Uterus (tissue), 2 donors: ENCODE measurements around the gene MAPT.
"Not testable (repeated sequence)": the region's sequence is repeated elsewhere in the genome, so short reads cannot be mapped to it uniquely, and the experiment has no call there.

Source experiments
- POLR2A ChIP-seq, 2 donors: fragments of 450-650 bp; IDR thresholded peaks; one replicate each; pipeline ENCODE4 v1.6.1; 2016; ENCODE audit warnings: antibody characterized with exemption in 2 of 2, mild to moderate bottlenecking in 1 of 2, moderate library complexity in 1 of 2
- TF ChIP-seq, protein P1 (sequence below), 4 experiments: fragments of 200-600 bp in 2 of 4; fragments of 450-650 bp in 2 of 4; sonication (generic) in 2 of 4; IDR thresholded peaks; one replicate each; pipeline ENCODE4 v1.5.1; 2016 to 2019; ENCODE audit warnings: antibody characterized with exemption in 4 of 4, mild to moderate bottlenecking in 2 of 4, moderate library complexity in 1 of 4

DNA sequence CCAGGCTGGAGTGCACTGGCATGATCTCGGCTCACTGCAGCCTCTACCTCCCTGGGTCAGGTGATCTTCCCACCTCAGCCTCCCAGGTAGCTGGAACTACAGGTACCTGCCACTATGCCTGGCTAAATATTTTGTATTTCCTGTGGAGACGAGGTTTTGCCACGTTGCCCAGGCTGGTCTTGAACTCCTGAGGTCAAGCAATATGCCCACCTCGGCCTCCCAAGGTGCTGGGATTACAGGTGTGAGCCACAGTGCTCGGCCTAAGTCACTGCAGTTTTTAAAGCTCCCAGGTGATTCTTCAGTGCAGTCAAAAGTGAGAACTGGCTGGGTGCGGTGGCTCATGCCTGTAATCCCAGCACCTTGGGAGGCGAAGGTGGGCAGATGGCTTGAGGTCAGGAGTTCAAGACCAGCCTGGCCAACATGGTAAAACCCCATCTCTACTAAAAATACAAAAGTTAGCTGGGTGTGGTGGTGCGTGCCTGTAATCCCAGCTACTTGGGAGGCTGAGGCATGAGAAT lies 125.1 kb downstream of the MAPT start:
- TF ChIP-seq, protein P1, sequence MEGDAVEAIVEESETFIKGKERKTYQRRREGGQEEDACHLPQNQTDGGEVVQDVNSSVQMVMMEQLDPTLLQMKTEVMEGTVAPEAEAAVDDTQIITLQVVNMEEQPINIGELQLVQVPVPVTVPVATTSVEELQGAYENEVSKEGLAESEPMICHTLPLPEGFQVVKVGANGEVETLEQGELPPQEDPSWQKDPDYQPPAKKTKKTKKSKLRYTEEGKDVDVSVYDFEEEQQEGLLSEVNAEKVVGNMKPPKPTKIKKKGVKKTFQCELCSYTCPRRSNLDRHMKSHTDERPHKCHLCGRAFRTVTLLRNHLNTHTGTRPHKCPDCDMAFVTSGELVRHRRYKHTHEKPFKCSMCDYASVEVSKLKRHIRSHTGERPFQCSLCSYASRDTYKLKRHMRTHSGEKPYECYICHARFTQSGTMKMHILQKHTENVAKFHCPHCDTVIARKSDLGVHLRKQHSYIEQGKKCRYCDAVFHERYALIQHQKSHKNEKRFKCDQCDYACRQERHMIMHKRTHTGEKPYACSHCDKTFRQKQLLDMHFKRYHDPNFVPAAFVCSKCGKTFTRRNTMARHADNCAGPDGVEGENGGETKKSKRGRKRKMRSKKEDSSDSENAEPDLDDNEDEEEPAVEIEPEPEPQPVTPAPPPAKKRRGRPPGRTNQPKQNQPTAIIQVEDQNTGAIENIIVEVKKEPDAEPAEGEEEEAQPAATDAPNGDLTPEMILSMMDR (IDR thresholded peaks at IDR 0.05), result not testable (repeated sequence)
- TF ChIP-seq POLR2A (IDR thresholded peaks at IDR 0.05), result not testable (repeated sequence)
